HG03575 (cell line): ENCODE results near the gene PLCD3.
A peak's percentile ranks its signal among the peaks of the same experiment; 100 is the strongest.

ENCODE experiments used
- ATAC-seq: cut with Tn5 transposase; IDR thresholded peaks from one replicate; pipeline ENCODE4 v1.9.1; 2021; ENCODE audit not compliant: unreplicated experiment, insufficient number of reproducible peaks, low FRiP score; ENCODE audit errors: extremely low read depth

PLCD3 gene

DNA sequence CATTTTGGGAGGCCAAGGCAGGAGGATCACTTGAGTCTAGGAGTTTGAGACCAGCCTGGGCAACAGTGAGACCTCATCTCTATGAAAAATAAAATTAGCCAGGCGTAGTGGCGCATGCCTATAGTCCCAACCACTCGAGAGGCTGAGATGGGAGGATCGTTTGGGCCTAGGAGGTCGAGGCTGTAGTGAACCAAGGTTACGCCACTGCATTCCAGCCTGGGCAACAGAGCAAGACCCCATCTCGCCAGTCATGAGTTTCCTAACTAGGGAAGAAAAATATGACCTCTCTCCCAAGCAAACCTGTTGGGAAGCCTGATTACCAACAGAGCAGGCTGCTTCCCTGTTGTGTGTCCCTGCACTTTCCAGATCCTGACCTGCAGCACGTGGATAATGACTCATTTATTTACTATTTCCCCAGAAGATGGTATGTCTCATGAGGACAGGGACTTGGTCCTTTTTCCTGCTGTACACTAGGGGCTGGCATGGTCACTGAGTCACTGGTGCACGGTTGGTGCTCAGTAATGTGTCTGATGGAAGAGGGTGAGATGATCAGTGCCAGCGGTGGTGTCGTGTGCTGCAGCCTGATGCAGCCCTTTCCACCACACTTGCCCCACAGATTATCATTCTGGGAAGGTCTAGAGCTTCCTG, 40.4 kb downstream of the PLCD3 start:
- ATAC-seq: no peak

DNA sequence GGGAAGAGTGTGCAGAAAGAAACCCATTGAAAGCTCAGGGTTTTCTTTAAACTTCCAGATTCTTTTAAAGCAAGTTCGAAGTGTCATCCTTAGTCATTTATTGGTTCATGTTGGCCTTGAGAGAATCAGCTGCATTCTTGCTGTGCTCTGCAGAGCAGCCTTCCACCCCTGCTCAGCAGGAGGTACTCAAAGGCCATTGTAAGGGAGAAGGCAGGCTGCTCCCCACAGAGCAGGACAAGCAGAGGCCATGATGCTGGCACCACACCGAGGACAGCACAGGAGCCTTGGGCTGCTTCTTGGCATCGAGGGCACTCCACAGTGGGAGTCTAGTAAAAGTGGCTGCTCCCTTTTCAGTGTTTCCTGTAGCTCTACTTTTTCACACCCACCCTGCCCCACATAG, 41.6 kb downstream of the PLCD3 start:
- ATAC-seq: no peak

DNA sequence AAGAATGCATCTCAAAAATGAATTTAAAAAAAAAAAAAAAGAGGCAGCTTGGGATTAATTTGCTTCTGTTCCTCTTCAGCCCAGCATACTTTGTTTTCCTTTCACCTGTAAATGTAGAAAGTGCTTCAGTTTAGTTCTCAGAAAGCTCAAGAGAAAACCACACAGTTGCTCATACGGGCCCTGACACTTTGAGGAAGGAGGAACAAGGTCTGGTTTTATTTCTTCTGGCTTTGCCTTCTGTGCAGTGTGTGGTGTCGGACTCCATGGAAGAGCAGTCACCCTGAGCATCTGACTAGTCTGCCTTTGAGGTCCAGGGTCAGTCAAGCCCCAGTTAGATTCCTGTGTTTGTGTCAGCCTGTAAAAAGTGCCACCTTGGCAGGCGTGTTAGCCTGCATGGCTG, 43.6 kb downstream of the PLCD3 start:
- ATAC-seq: no peak

DNA sequence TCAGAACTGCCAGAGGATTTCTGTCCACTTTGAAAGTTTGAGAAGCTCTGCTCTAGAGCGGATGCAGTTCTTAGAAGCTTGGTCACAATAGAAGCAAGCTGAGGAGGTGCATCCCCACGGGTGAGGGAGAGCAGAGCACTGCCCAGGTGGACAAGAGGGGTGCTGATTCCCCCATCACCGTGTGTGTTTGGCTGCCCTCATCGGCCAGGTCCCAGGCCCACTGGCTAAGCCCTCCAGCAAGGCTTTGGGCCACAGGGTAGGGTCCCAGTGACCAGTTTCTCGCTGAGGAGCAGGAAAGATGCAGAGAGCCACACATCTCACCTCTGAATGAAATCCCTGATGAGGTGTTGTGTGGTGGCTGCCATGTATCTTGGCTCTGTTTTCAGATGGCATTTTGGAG, 44.3 kb downstream of the PLCD3 start:
- no peak for ATAC-seq

DNA sequence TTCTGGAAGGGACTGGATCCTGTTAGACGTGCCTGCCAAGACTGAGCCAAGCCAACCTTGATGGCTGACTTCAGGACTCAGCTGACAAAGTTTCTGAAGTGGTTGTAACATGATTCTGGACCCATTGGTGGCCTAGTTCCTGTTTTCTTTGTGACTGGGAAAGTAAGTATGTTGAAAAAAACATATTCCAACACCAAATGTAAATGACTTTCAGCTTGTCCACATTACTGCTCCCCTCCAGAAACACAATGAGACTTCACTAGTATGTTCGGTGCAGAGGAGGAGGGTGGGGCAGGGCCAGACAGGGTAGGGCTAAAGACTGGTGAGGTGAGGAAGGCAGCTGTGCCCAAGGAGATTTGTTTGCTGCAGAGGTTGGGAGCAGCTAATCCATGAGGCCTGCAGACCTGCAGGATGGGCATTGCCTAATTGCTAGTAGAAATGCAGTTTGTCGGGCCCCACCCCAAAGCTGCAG, 44.8 kb downstream of the PLCD3 start:
- ATAC-seq: no peak

DNA sequence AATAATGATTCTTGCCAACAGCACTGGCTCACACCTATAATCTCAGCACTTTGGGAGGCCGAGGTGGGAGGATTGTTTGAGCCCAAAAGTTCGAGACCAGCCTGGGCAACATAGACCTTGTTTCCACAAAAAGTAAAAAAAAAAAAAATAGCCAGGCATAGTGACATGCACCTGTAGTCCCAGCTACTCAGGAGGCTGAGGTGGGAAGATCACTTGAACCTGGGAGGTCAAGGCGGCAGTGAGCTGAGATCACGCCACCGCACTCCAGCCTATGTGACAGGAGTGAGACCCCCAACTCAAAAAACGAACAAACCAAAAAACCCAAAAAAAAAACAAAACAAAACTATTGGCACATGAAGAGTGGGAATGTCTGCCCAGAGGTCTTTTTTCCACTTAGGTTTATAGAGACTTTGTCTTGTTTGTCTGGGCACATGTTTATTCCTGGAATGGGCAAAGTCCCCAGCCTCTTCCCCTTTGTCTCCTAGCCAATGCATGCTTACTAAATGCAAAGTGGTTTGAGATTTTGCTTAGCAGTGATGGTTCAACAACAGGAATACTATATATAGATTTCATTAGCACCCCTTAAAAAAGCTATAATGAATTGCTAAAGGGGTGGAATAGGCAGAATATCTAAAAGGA, 45.3 kb downstream of the PLCD3 start:
- no peak for ATAC-seq

DNA sequence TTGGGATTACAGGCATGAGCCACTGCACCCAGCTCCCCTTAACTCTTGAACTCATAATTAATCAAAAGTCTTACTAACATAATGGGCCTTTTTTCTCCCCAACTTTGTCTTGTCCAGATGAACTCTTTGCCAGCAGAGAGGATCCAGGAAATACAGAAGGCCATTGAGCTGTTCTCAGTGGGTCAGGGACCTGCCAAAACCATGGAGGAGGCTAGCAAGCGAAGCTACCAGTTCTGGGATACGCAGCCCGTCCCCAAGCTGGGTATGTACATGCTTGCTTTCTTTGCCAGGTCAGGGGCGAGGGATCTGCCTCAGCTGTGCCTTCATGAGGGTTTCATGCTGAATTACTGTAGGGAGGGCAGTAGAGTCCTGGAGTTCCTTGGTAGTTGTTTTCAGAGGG, 45.9 kb downstream of the PLCD3 start:
- ATAC-seq: no peak

DNA sequence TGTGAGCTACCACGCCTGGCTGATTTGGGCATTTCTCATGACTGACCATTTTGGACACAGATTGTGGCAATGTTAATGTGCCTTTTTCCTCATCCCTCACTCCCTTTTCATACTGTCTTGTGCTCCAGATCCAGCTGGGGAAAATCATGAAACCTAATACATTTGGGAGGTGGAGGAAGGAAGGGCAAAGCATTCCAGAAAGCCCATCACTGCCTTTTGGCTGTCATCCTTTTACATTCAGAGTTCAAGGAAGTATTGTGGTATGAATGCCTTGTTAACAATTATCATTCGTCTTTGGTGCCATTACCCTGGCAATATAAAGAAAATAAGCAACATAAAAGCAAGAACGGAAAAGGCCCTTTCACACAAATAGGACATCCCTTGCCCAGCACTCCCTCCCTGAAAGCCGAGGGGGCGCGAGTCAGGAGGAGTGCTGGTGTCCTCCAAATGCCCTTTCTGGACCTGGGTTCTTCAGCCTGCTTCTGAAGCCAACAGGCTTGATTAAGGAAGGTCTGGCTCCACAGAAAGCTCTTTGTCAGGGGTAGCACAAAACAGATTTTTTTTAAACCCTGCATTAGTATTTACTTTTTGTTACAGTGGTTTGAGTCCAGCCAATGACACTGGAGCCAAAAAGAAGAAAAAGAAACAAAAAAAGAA, 51.1 kb downstream of the PLCD3 start:
- no peak for ATAC-seq

DNA sequence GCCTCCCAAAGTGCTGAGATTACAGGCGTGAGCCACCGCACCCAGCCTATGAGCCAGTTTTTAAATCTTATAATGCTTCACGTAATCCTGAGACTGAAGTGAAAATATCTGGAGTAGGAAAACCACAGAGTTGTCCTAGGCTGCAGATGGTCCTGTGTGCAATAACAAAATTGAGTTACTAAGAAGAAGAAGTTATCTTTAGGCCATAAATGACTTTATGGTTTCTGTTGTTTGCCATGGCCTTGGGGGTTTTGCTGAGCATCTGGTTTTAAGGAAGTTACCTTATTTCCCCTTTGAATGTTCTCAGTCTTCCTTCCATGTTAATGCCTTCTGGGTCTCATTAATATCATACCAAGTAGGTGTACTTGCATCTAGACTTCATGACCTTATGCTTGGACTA, 54.7 kb downstream of the PLCD3 start:
- no peak for ATAC-seq

DNA sequence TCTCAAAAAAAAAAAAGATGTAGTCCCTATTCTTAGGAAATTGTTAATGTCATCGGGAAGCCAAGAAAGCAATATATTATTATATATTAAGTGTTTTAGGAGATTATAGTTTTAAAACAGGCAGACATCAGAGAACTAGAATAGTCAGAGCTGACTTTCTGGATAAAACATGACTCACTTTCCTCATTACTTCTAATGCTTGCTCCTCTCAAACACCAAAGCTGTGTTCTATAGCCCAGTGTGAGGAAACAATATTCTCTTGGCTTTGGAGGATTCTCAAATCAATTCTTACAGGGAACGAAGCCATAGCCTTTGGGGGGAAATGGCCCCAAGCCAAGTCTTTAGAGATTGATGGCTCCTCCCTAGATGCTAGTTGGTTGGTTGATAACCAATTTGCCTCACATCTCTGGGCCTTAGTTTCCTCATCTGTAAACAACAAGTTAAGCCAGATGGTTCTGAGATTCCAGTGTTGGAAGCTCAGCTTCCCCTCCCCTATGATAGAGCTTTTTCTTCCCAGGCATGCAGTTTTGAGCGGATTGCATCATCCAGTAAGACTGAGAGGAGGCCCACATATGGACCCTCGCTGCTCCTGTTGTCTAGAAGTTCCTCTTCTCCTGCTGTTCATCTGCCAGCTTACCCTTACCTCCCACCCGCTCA, 58.8 kb downstream of the PLCD3 start:
- ATAC-seq: no peak

DNA sequence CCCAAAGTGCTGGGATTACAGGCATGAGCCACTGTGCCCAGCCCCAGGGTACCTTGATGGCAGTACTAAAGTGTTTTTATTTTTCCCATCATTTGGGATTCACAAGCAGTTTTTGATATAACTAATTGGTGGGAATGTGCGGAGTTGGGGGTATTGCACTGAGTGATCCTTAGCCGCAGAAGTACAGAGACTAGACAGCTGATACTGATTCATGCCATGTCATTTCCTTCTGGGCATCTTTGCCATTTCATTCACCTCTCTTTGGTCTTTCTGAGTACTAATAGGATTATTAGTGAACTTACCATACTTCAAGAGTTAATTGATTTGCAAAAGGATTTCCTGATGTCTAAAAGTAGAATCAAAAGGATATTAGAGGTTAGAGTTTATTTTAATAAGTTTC, 61.5 kb downstream of the PLCD3 start:
- ATAC-seq: no peak

DNA sequence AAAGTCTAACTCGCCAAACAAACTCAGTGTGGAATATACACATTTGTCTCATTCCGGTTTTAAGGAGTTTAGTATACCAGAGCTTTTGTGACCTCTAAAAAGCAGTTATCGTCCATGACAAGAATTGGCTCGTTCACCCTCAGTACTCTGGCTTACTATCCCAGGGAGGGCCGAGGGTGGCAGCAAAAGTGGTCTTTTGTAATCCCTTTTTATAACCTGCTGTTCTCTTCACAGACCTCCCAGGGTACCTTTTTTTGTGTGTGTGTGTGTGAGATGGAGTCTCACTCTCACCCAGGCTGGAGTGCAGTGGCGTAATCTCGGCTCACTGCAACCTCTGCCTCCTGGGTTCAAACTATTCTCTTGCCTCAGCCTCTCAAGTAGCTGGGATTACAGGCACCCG, 62.3 kb downstream of the PLCD3 start:
- ATAC-seq: no peak

DNA sequence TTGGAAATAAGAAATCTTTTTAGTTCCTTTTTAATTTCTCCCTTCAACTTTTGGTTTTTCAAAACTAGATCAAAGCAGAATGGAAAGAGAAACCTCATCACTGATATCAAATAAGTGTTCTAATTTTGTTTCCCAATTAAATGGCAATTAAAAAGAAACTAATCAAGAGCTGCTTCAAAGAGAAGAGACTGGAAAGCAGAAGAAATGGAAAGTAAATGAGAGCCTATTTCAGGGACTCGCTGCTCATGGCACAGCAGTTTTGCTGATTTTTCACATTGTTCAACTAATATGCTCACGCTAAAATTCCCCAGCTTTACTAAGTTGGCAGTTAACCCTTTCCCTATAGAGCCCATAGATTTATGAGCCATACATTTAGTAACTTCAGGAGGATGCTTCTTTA, 64.7 kb downstream of the PLCD3 start:
- ATAC-seq: no peak

DNA sequence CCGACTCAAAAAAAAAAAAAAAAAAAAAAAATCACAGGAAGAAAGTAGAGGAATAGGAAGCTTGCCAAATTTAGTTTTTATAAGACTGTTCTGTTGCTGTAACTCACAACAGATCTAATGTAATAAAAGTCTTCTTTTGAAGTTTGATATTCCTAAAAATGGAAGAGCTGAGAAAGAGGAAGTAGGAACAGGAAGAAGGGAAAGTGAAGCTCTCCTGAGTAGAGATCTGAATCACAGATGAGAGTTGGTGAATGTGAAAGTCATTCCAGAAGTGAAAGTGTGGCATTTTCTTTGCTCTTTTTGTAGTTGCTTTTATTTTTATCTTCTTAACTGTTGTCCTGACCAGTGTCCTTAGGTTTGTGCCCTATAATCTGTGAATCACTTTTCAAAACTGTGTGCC, 69.1 kb downstream of the PLCD3 start:
- no peak for ATAC-seq

DNA sequence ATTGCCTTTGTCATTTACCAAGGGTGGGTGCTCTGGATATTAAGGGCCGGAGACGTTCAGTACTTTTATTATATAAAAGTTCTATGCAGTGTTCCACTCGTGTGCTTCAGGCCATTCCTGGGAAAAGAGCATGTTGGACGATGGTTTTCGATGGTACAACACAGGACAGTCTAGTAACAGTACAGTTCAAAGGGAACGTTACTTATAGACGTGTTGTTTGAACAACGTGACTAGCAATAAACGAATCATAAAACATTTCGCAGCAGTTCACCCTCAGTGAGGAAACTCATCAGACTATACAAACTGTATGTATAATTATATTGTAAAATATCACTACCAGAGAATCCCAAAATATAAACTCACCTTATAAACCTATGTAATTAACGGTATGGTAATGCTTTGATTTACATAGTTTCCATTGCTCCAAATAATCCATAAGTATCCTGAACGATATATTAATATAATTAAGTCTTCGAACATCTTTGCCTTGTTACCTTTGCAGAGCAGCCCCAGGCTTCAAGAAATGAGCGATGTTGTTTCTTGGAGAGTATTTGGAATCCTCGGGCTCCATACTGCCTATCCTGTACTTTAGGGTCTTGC, 70.6 kb downstream of the PLCD3 start:
- ATAC-seq: no peak

DNA sequence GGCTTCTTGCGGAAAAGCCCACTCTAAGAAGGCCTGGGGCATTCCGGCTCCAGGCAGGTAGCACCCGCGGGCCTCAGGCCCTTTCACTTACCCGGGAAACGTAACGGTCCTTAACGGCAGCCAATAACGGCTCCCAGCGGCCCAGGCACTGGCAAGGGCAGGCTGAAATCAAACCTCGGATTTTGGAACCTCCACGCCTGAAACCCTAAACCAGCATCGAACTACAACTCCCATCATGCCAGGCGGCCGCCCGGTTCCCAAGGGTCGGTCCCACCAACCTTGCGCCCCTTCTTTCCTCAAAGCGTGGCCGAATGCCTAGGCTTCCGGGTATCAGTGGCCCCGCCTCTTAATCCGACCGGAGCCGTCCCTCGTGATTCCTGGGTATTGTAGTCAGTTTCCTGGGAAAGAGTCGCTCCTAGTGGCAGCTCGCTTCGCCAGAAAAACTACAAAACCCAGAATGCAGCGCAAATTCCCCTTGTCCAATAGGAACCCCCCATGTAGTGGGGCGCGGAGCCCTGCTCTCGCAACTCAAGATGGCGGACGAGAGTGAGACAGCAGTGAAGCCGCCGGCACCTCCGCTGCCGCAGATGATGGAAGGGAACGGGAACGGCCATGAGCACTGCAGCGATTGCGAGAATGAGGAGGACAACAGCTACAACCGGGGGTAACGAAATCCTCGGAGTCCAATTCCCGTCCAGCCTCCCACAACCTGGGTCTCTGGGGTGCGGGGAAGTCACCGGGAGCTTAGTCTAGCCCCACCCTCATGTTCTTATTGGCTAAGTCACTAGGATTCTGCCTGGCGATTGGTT, 71.3 kb downstream of the PLCD3 start, which contains the start of gene NMT1:
TSS of gene NMT1 (plus strand) at position 521 of the 809 bp plus-strand sequence. CDS start at position 534, 13 bp downstream.
- ATAC-seq: peak; percentile 50

DNA sequence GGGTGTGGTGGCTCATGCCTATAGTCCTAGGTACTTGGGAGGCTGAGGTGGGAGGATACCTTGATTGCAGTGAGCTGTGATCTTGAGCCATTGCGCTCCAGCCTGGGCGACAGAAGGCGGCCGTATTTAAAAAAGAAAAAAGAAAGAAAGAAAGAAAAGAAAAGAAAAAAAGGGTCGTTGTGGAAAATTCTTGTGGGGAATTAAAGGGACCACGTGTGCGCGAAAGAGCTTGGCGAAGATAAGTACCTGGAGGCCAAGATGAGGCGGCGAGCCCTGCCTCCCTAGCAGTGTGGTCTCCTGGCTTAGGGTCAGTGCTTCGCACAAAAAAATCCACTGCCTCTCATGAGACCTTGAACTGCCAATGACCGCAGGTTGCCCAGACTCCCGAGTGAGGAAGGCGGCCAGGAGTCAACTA, 71.9 kb downstream of the PLCD3 start:
- ATAC-seq: no peak
